ENCODE data around the gene PAEP. TPM values are rescaled to one million over a fixed set of nuclear protein-coding genes. Genes with fewer than 3 reads are reported as not detected.
A peak's percentile ranks its signal among the peaks of the same experiment; 100 is the strongest.

Gene PAEP
- total RNA-seq, 6 experiments from 2014 or later = not detected

GRCh38 chr9:135565636-135566035, 4.1 kb downstream of the PAEP start:
- WGBS (ENCODE audit: insufficient coverage, low coverage, low lambda C conversion rate, missing lambda C conversion rate) = 62% methylated on average over 4 of the region's 8 CpGs
- H3K27me3 ChIP-seq = no peaks in the 10 kb centered on the region

GRCh38 chr9:135566552-135566951, 5.0 kb downstream of the PAEP start:
- Histone ChIP-seq H3K27ac (no peak overlapping the region), H3K36me3 (no peaks in the 10 kb centered on the region), H3K27me3 (no peaks in the 10 kb centered on the region), H3K4me1 (no peaks in the 10 kb centered on the region), H3K4me3 (no peak overlapping the region), H3K9me3 (no peaks in the 10 kb centered on the region)
- 49% methylated on average over 7 of the region's 10 CpGs for WGBS (ENCODE audit: insufficient coverage, low coverage, low lambda C conversion rate, missing lambda C conversion rate)
- DNase-seq = no peak
- no peak for TF ChIP-seq CTCF (IDR thresholded peaks at IDR 0.05)
- TF ChIP-seq POLR2A (IDR thresholded peaks at IDR 0.05) = no peak
- no peak for ATAC-seq
- intact Hi-C loops (cut with DNase I) = no loop called here

More at GRCh38 chr9:135565636-135566035, 4.1 kb downstream of the PAEP start:
- ATAC-seq (no peak), DNase-seq (peak in 2 of 3 donors; percentile 23 to 34)
- Histone ChIP-seq H3K9me3 (no peaks in the 10 kb centered on the region), H3K36me3 (no peaks in the 10 kb centered on the region), H3K27ac (no peak overlapping the region), H3K4me1 (no peaks in the 10 kb centered on the region), H3K4me3 (no peak overlapping the region)
- no peak for TF ChIP-seq POLR2A (IDR thresholded peaks at IDR 0.05)
- TF ChIP-seq CTCF (IDR thresholded peaks at IDR 0.05) = no peak
- intact Hi-C loops (cut with DNase I) = no loop called here

- TF ChIP-seq POLR2A (IDR thresholded peaks at IDR 0.05) (no peak), CTCF (IDR thresholded peaks at IDR 0.05) (no peak)
- Histone ChIP-seq H3K27me3 (no peaks in the 10 kb centered on the region), H3K27ac (no peak overlapping the region), H3K36me3 (no peaks in the 10 kb centered on the region), H3K4me3 (no peak overlapping the region), H3K4me1 (no peaks in the 10 kb centered on the region), H3K9me3 (no peaks in the 10 kb centered on the region)
- WGBS (ENCODE audit: insufficient coverage, low coverage, low lambda C conversion rate, missing lambda C conversion rate) = 46% methylated on average over 7 of the region's 9 CpGs
- ATAC-seq (no peak), DNase-seq (peak in 1 of 3 donors; percentile 42)
- intact Hi-C loops (cut with DNase I) = no loop called here
Observed at GRCh38 chr9:135567311-135567710, 5.8 kb downstream of the PAEP start.

- Histone ChIP-seq H3K9me3 (no peaks in the 10 kb centered on the region), H3K27ac (no peak overlapping the region), H3K4me3 (no peak overlapping the region), H3K4me1 (no peaks in the 10 kb centered on the region), H3K27me3 (no peaks in the 10 kb centered on the region), H3K36me3 (no peaks in the 10 kb centered on the region)
- intact Hi-C loops (cut with DNase I) = no loop called here
- no peak for DNase-seq
- ATAC-seq = no peak
- TF ChIP-seq CTCF (IDR thresholded peaks at IDR 0.05) (no peak), POLR2A (IDR thresholded peaks at IDR 0.05) (no peak)
- WGBS (ENCODE audit: insufficient coverage, low coverage, low lambda C conversion rate, missing lambda C conversion rate) = 82% methylated on average over 6 of the region's 6 CpGs
Observed at GRCh38 chr9:135568026-135568425, 6.5 kb downstream of the PAEP start.

GRCh38 chr9:135570456-135570855, 8.9 kb downstream of the PAEP start:
- no peak for DNase-seq
- no peak overlapping the region for H3K4me3 ChIP-seq
- H3K27me3 ChIP-seq = no peaks in the 10 kb centered on the region
- intact Hi-C loops (cut with DNase I) = no loop called here
- 28% methylated on average over 3 of the region's 3 CpGs for WGBS (ENCODE audit: insufficient coverage, low coverage, low lambda C conversion rate, missing lambda C conversion rate)
- ATAC-seq = no peak
- no peaks in the 10 kb centered on the region for H3K36me3 ChIP-seq
- TF ChIP-seq POLR2A (IDR thresholded peaks at IDR 0.05) (no peak), CTCF (IDR thresholded peaks at IDR 0.05) (no peak)
- H3K4me1 ChIP-seq = no peaks in the 10 kb centered on the region
- no peaks in the 10 kb centered on the region for H3K9me3 ChIP-seq
- no peak overlapping the region for H3K27ac ChIP-seq

Data from right lobe of liver (tissue), 6 donors.